ENCODE data around the gene LRRC55.

DNA sequence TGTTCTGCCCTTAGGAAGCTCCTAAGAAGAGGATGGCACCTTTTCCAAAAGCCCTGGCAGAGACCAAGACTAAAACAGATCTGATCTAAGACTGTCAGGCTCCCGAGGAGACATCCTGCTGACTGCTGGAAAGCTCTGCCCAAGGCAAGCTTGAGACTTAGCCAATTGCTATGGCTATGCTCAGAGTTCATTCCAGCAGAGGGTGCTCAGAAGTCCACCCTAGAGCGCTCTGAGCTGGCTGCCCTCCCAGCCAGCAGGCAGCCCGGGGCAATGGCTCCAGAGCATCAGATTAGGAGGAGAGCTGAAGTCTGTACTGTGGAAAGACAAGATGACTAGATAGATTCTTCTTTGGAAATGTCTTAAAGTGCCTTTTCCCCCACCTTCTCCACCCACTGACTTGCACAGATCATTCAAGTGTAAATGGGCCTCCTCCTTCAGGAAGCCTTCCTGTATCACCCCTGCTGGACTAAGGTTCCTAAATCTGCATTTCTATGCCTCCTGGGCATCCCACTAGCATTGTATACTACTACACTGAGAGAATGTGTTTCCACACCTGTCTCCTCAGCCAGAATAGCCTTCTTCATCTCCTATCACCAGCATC is 23.4 kb downstream of the LRRC55 start:
- no peak for TF ChIP-seq EZH2 (IDR thresholded peaks at IDR 0.05; ENCODE audit: low read depth, unreplicated experiment)
- TF ChIP-seq, protein P1, sequence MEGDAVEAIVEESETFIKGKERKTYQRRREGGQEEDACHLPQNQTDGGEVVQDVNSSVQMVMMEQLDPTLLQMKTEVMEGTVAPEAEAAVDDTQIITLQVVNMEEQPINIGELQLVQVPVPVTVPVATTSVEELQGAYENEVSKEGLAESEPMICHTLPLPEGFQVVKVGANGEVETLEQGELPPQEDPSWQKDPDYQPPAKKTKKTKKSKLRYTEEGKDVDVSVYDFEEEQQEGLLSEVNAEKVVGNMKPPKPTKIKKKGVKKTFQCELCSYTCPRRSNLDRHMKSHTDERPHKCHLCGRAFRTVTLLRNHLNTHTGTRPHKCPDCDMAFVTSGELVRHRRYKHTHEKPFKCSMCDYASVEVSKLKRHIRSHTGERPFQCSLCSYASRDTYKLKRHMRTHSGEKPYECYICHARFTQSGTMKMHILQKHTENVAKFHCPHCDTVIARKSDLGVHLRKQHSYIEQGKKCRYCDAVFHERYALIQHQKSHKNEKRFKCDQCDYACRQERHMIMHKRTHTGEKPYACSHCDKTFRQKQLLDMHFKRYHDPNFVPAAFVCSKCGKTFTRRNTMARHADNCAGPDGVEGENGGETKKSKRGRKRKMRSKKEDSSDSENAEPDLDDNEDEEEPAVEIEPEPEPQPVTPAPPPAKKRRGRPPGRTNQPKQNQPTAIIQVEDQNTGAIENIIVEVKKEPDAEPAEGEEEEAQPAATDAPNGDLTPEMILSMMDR (conservative IDR thresholded peaks at IDR 0.05; ENCODE audit: low read depth in 2 of 2): no peak; a peak in 1 of 4 replicates
- TF ChIP-seq, protein P2, sequence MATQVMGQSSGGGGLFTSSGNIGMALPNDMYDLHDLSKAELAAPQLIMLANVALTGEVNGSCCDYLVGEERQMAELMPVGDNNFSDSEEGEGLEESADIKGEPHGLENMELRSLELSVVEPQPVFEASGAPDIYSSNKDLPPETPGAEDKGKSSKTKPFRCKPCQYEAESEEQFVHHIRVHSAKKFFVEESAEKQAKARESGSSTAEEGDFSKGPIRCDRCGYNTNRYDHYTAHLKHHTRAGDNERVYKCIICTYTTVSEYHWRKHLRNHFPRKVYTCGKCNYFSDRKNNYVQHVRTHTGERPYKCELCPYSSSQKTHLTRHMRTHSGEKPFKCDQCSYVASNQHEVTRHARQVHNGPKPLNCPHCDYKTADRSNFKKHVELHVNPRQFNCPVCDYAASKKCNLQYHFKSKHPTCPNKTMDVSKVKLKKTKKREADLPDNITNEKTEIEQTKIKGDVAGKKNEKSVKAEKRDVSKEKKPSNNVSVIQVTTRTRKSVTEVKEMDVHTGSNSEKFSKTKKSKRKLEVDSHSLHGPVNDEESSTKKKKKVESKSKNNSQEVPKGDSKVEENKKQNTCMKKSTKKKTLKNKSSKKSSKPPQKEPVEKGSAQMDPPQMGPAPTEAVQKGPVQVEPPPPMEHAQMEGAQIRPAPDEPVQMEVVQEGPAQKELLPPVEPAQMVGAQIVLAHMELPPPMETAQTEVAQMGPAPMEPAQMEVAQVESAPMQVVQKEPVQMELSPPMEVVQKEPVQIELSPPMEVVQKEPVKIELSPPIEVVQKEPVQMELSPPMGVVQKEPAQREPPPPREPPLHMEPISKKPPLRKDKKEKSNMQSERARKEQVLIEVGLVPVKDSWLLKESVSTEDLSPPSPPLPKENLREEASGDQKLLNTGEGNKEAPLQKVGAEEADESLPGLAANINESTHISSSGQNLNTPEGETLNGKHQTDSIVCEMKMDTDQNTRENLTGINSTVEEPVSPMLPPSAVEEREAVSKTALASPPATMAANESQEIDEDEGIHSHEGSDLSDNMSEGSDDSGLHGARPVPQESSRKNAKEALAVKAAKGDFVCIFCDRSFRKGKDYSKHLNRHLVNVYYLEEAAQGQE (IDR thresholded peaks at IDR 0.05; ENCODE audit: unreplicated experiment): no peak
- no peak for TF ChIP-seq POLR2AphosphoS5 (IDR thresholded peaks at IDR 0.05; ENCODE audit: low read depth)
- TF ChIP-seq JUNB (IDR thresholded peaks at IDR 0.05; ENCODE audit: unreplicated experiment): no peak
- TF ChIP-seq CREB1 (CRISPR knock-in tag; IDR thresholded peaks at IDR 0.05; ENCODE audit: low read depth): no peak
- TF ChIP-seq EZH2phosphoT487 (IDR thresholded peaks at IDR 0.05; ENCODE audit: unreplicated experiment): no peak
- TF ChIP-seq NANOG (IDR thresholded peaks at IDR 0.05; ENCODE audit: borderline replicate concordance): no peak
- no peak for TF ChIP-seq ZNF331 (CRISPR knock-in tag; IDR thresholded peaks at IDR 0.05; ENCODE audit: low read depth)
- TF ChIP-seq, protein P3, sequence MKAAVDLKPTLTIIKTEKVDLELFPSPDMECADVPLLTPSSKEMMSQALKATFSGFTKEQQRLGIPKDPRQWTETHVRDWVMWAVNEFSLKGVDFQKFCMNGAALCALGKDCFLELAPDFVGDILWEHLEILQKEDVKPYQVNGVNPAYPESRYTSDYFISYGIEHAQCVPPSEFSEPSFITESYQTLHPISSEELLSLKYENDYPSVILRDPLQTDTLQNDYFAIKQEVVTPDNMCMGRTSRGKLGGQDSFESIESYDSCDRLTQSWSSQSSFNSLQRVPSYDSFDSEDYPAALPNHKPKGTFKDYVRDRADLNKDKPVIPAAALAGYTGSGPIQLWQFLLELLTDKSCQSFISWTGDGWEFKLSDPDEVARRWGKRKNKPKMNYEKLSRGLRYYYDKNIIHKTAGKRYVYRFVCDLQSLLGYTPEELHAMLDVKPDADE (IDR thresholded peaks at IDR 0.05): no peak
- TF ChIP-seq ZNF114 (CRISPR knock-in tag; IDR thresholded peaks at IDR 0.05): 0 out of 2 replicates have a peak, but pooled peaks have one; percentile 48
